Adrenal gland (tissue), 5 donors: ENCODE data around the gene LYZL2.
"Not testable (repeated sequence)": the region's sequence is repeated elsewhere in the genome, so short reads cannot be mapped to it uniquely, and the experiment has no call there.

Experiments used
- POLR2A ChIP-seq, 2 donors: fragments of 450-650 bp; IDR thresholded peaks; one replicate each; pipeline ENCODE4 v1.6.1; 2017; ENCODE audit warnings: antibody characterized with exemption in 2 of 2, mild to moderate bottlenecking in 2 of 2, moderate library complexity in 1 of 2
- TF ChIP-seq, protein P1 (sequence below), 6 experiments: fragments of 450-650 bp in 4 of 6; fragments of 200-600 bp in 2 of 6; sonication (generic) in 1 of 6; IDR thresholded peaks; 1 replicate in 5 of 6; 2 replicates in 1 of 6; pipeline versions ENCODE4 v1.5.1 to v1.8.0; 2016 to 2021; ENCODE audit warnings: antibody characterized with exemption in 6 of 6, mild to moderate bottlenecking in 2 of 6, moderate library complexity in 1 of 6
- donor health status: DM: no; HTN: no; CAD: no.

DNA sequence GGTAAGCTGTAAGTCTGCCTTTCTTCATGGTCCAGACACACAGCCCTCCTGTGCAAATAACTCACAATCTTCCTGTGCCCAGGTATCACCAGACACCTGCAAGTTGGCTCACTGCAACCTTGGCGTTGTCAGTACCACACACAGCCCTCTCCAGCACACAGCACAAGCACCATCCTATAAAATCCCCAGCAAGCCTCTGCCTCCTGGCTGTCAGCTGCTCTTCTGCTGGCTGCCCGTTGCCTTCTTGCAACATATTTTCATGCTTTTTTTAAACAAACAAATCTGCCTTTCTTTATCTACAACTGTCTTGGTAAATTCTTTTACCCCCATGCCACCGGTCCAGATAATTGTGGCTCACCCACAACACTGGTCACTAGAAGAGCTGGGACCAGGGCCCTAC, 36.8 kb downstream of the LYZL2 start:
- not testable (repeated sequence) for TF ChIP-seq POLR2A (IDR thresholded peaks at IDR 0.05)
- TF ChIP-seq, protein P1, sequence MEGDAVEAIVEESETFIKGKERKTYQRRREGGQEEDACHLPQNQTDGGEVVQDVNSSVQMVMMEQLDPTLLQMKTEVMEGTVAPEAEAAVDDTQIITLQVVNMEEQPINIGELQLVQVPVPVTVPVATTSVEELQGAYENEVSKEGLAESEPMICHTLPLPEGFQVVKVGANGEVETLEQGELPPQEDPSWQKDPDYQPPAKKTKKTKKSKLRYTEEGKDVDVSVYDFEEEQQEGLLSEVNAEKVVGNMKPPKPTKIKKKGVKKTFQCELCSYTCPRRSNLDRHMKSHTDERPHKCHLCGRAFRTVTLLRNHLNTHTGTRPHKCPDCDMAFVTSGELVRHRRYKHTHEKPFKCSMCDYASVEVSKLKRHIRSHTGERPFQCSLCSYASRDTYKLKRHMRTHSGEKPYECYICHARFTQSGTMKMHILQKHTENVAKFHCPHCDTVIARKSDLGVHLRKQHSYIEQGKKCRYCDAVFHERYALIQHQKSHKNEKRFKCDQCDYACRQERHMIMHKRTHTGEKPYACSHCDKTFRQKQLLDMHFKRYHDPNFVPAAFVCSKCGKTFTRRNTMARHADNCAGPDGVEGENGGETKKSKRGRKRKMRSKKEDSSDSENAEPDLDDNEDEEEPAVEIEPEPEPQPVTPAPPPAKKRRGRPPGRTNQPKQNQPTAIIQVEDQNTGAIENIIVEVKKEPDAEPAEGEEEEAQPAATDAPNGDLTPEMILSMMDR (IDR thresholded peaks at IDR 0.05): not testable (repeated sequence)
